Midbrain (tissue), 1 donor: Measurements from ENCODE around the gene TSEN15.
"Not testable (repeated sequence)": the region's sequence is repeated elsewhere in the genome, so short reads cannot be mapped to it uniquely, and the experiment has no call there.

ENCODE experiments used
- DNase-seq: peaks from one replicate; lab custom pipeline; 2025; lab: John Stamatoyannopoulos, UW

TSEN15 gene

GRCh38 chr1:184031409-184032107, 20.0 kb upstream of the TSEN15 start:
- DNase-seq: no peak

GRCh38 chr1:184032306-184032929, 19.1 kb upstream of the TSEN15 start:
- no peak for DNase-seq

GRCh38 chr1:184032930-184033418, 18.6 kb upstream of the TSEN15 start:
- DNase-seq: no peak

- no peak for DNase-seq
Observed at GRCh38 chr1:184033711-184034167, 17.8 kb upstream of the TSEN15 start.

GRCh38 chr1:184034761-184035379, 16.7 kb upstream of the TSEN15 start:
- no peak for DNase-seq

GRCh38 chr1:184035719-184036516, 15.6 kb upstream of the TSEN15 start:
- DNase-seq: no peak

GRCh38 chr1:184036517-184036949, 15.0 kb upstream of the TSEN15 start:
- no peak for DNase-seq

- DNase-seq: no peak
Observed at GRCh38 chr1:184037849-184038591, 13.5 kb upstream of the TSEN15 start.

- DNase-seq: no peak
Observed at GRCh38 chr1:184039126-184039525, 12.4 kb upstream of the TSEN15 start.

GRCh38 chr1:184041731-184042130, 9.8 kb upstream of the TSEN15 start:
- DNase-seq: no peak

- DNase-seq: not testable (repeated sequence)
Observed at GRCh38 chr1:184043315-184043714, 8.2 kb upstream of the TSEN15 start.

GRCh38 chr1:184044603-184045376, 6.7 kb upstream of the TSEN15 start:
- DNase-seq: no peak

- not testable (repeated sequence) for DNase-seq
Observed at GRCh38 chr1:184047541-184047940, 4.0 kb upstream of the TSEN15 start.

GRCh38 chr1:184048561-184049240, 2.8 kb upstream of the TSEN15 start:
- DNase-seq: no peak

- no peak for DNase-seq
Observed at GRCh38 chr1:184049291-184049690, 2.2 kb upstream of the TSEN15 start.

GRCh38 chr1:184049836-184050468, 1.6 kb upstream of the TSEN15 start:
- DNase-seq: no peak

GRCh38 chr1:184050636-184051035, 894 bp upstream of the TSEN15 start:
- DNase-seq: no peak

- no peak for DNase-seq
Observed at GRCh38 chr1:184051138-184051484, 419 bp upstream of the TSEN15 start.

- no peak for DNase-seq
Observed at GRCh38 chr1:184052194-184052559, 647 bp downstream of the TSEN15 start.

GRCh38 chr1:184052750-184053149, 1.2 kb downstream of the TSEN15 start:
- no peak for DNase-seq
